Amniotic epithelial cell (primary cell): ENCODE results near the gene ARL4A.

Source experiments
- DNase-seq: peaks from one replicate; pipeline ENCODE4 v3.0.0-alpha.2; 2010; ENCODE audit warnings: low read depth

Gene ARL4A

GRCh38 chr7:12703881-12704280 lies 16.4 kb downstream of the ARL4A start:
- DNase-seq = peak; percentile 62

GRCh38 chr7:12705878-12706277 lies 18.4 kb downstream of the ARL4A start:
- peak; percentile 72 for DNase-seq

GRCh38 chr7:12706900-12707536 lies 19.6 kb downstream of the ARL4A start:
- peak; percentile 59 for DNase-seq

DNA sequence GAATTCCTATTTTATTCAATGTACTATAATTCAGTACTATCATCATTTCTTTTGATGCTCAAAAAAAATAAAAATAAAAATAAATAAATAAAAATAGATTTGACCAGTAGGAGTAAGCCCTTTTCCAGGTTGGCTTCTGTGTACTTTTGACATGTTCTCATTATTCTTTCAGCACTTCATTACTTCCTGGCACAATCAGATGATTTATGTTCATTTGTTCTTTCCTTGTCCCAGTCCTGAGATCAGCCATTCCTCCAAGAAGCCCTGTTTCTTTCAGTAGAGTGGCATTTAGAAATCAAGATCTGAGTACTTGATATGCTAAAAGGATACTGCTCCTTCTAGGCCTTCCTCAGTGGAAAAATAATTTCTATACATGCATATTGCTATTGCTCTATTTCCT lies 20.9 kb downstream of the ARL4A start:
- DNase-seq = no peak

GRCh38 chr7:12709726-12710502 lies 22.5 kb downstream of the ARL4A start:
- DNase-seq = peak; percentile 80

GRCh38 chr7:12711124-12711523 lies 23.7 kb downstream of the ARL4A start:
- DNase-seq = no peak

- peak; percentile 18 for DNase-seq
Measured at GRCh38 chr7:12712236-12712635, 24.8 kb downstream of the ARL4A start.

- DNase-seq = no peak
Measured at GRCh38 chr7:12713625-12714378, 26.4 kb downstream of the ARL4A start.

DNA sequence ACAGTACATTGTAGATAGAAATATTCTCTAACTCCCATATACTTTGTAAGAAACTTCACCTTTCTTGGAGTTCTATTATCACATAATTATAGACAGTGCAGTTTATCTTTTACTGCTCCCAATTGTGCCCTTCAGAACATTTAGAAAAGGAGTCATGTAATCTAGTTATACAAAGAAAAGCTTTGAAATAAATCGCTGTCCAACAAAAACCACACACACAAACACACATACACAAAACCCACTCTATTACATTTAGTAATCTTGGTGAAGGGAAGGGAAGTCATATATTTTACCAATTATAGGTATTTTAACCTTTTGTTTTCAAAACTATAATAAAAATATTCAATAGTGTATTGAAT lies 26.9 kb downstream of the ARL4A start:
- DNase-seq = no peak

GRCh38 chr7:12715372-12716133 lies 28.1 kb downstream of the ARL4A start:
- DNase-seq = peak; percentile 99

GRCh38 chr7:12716134-12716681 lies 28.8 kb downstream of the ARL4A start:
- no peak for DNase-seq

DNA sequence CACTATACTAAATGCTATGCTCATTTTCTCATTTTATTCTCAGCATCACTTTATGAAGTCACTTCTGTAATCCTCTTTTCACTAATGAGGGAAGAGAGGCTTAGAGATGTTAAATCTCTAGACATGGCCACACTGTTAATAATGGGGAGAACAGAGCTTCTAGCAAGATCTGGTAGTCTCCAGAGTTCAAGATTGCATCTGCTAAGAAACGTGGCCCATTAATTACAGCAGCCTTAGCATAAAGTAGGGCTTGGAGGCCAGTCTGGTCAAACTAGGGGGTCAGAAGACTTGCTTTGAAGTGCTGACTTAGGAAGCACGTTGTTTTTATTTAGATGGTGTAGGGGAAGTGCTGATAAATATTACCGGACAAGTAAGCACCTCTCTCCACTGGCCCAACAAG lies 29.3 kb downstream of the ARL4A start:
- no peak for DNase-seq

GRCh38 chr7:12719141-12719919 lies 31.9 kb downstream of the ARL4A start:
- peak; percentile 73 for DNase-seq

DNA sequence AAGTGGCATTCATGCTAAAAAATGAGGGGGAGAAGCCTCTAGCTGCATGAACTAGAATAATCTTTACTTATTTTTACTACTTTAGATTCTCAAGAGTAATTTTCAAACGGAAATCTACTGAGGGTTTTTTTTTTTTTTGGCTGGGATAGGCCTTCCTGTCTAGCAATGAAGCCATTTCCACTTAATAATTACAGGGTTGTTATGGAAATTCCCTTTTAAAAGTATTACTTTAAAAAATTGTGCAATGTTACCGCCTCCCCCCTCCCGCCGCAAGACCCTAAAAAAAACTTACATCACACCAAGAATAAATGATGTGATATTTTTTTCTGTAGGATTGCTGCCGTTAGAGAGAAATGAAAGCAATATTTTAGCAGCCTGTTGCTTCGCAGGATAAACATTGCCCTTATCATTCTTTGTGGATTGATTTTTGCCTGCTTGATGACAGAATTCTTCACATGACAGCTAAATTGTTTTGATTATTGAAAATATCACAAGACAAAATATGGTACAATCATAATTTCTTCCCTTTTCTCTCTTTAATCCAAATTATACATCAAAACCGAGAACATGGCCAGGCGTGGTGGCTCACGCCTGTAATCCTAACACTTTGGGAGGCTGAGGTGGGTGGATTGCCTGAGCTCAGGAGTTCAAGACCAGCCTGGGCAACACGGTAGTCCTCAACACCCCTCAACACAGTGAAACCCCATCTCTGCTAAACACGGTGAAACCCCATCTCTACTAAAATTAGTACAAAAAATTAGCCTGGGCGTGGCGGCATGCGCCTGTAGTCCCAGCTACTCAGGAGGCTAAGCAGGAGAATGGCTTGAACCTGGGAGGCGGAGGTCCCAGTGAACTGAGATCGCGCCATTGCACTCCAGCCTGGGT lies 32.8 kb downstream of the ARL4A start:
- DNase-seq = no peak

DNA sequence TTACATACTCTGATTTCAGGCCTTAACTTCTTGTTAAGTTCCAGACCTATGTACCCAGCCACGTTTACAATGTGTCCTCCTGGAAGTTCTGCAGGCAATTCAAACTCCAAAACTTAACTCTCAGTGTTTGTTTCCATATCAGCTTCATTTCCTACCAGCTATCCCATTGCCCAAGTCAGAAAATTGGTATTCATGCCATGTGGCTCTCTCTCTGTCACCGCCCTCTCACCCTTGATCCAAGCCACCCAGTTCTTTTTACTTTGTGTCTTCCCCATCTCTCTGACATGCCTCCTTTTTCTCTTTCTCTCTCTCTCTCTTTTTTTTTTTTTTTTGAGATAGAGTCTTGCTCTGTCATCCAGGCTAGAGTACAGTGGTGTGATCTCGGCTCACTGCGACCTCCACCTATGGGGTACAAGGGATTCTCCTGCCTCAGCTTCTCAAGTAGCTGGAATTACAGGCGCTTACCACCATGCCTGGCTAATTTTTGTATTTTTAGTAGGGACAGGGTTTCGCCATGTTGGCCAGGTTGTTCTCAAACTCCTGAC lies 33.9 kb downstream of the ARL4A start:
- no peak for DNase-seq

DNA sequence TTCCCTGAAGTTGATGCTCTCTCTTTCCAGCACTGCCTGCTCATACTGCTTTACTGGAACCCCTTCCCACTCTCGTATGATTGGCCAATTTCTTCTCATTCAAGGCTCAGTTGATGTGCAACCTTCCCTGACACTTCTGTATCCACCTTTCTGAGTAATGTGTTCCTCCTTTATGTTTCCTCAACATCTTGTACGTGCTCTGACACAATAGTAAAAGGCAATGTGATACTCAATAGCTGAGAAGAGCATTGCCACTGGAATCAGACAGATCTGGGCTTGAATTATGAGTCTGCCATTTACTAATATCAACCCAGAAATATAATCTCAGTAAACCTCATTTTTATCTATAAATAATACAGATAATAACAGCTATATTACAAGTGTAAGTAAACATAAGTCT lies 34.7 kb downstream of the ARL4A start:
- DNase-seq = no peak

GRCh38 chr7:12722636-12723605 lies 35.5 kb downstream of the ARL4A start:
- no peak for DNase-seq

DNA sequence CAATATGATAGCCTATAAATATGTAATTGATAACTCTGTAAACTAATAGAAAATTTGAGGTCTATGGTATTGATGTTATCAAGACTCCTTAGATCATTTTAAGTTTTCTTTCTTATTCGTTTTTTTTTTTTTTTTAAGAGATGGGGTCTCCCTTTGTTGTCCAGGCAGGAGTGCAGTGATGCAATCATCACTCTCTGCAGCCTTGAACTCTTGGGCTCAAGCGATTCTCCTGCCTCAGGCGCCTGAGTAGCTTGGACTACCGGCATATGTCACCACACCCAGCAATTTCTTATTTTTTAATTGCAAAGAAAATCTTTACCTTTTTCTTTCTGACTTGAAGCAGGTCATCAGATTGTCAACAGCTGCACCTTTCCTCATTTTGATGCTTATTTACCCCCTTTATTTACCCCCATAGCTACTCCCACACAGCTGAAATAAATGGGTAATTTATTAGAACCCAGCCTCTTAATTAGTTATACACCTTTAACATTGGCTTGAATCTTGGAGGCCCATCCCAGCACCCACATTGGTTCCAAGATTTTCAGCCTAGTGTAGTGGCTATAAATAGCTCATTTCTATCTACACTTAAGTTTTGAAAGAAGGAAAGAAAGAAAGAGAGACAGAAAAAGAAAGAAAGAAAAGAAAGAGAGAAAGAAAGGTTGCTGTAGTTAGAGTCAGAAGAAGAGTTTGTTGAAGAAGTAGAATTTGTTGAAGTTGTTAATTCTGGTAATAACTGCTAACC lies 38.3 kb downstream of the ARL4A start:
- DNase-seq = no peak
